Measurements from ENCODE around the gene RPTOR. TPM values are rescaled to one million over a fixed set of nuclear protein-coding genes. Genes with fewer than 3 reads are reported as not detected.
"Not testable (repeated sequence)": the region's sequence is repeated elsewhere in the genome, so short reads cannot be mapped to it uniquely, and the experiment has no call there.

RPTOR gene
- total RNA-seq, 1 donor = 29.8 TPM

DNA sequence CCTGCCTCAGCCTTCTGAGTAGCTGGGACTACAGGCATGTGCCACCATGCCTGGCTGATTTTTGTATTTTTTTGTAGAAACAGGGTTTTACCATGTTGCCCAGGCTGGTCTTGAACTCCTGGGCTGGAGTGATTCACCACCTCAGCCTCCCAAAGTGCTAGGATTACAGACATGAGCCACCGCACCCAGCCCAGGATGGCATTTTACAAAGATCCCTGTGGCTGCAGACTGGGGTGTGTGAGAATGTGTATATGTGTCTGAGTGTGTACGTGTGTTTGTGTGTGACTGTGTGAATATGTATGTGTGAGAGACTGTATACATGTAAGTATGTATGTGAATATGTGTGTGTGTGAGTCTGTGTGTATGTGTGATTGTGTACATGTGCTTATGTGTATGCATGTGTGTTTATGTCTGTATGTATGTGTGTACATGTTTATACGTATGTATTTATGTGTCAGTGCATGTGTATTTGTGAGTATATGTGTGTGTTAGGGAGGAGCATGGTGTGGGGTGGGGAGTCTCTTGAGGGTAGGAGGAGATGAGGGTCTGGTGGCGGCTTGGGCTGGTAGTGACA, 17.0 kb downstream of the RPTOR start:
- Histone ChIP-seq H3K27me3 (ENCODE audit: insufficient read depth, low read length) (no peaks in the 10 kb centered on the region), H3K4me1 (ENCODE audit: insufficient read depth, low read length) (no peaks in the 10 kb centered on the region), H3K9me3 (ENCODE audit: low read depth, low read length) (no peaks in the 10 kb centered on the region), H3K4me3 (ENCODE audit: low read length) (no peak overlapping the region)

DNA sequence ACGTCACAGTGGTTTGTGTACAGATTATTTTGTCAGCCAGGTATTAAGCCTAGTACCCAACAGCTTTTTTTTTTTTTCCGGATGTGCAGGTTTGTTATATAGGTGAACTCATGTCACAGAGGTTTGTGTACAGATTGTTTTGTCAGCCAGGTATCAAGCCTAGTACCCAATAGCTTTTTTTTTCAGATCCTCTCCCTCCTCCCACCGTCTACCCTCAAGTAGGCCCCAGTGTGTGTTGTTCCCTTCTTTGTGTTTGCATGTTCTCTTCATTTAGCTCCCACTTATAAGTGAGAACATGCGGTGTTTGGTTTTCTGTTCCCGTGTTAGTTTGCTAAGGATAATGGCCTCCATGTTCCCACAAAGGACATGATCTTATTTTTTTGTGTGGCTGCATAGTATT, 19.9 kb downstream of the RPTOR start:
- Histone ChIP-seq H3K9me3 (ENCODE audit: low read depth, low read length) (no peaks in the 10 kb centered on the region), H3K4me3 (ENCODE audit: low read length) (no peak overlapping the region), H3K27me3 (ENCODE audit: insufficient read depth, low read length) (no peaks in the 10 kb centered on the region), H3K4me1 (ENCODE audit: insufficient read depth, low read length) (no peaks in the 10 kb centered on the region)

DNA sequence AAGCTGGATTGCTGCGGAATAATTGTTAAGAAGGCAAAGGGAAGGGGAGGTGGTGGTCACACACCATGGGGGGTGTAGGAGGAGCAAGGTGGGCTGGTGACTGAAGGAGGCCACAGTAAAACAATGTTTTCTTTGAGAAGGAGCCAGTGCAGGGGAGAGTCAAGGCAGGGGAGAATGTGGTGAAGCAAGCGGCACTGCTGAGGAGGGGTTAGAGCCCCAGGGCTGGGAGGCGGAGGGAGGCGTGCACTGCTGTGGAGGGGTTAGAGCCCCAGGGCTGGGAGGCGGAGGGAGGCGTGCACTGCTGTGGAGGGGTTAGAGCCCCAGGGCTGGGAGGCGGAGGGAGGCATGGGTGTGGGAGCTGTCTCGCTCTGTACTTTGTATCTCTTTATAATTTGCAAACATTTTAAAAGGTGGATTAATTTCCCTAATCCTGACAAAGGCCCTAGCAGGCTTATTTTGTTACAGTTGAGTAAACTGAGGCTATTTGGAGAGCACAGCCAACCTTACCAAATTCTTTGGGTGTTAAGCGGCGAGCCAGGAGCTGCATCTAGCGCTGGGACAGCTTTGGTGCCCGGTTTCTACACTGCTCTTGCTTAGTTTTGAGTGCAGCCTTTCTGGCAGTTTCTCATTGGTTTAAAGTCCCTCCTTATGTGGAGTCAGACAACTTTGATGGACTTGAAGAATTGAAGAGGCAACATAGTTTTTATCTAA, 20.9 kb downstream of the RPTOR start:
- H3K9me3 ChIP-seq (ENCODE audit: low read depth, low read length) = no peaks in the 10 kb centered on the region
- no peaks in the 10 kb centered on the region for H3K27me3 ChIP-seq (ENCODE audit: insufficient read depth, low read length)
- H3K4me1 ChIP-seq (ENCODE audit: insufficient read depth, low read length) = no peaks in the 10 kb centered on the region
- no peak overlapping the region for H3K4me3 ChIP-seq (ENCODE audit: low read length)

DNA sequence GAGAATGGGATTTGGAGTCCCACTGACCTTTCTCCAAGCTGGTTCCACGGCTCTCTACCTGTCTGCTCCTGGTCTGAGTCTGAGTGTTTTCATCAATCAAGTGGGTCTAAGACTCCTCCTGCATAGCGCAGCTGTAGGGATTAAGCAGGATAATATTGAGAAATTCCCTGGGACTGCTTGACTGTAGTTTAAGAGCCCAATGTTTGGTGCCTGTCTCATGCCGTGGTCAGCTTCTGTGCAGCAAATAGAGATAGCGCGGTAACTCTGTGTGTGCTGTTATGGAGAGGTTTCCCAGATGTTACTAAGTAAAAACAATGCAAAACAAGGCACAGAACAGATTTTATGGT, 21.4 kb downstream of the RPTOR start:
- Histone ChIP-seq H3K9me3 (ENCODE audit: low read depth, low read length) (no peaks in the 10 kb centered on the region), H3K4me3 (ENCODE audit: low read length) (no peak overlapping the region), H3K4me1 (ENCODE audit: insufficient read depth, low read length) (no peaks in the 10 kb centered on the region), H3K27me3 (ENCODE audit: insufficient read depth, low read length) (no peaks in the 10 kb centered on the region)

DNA sequence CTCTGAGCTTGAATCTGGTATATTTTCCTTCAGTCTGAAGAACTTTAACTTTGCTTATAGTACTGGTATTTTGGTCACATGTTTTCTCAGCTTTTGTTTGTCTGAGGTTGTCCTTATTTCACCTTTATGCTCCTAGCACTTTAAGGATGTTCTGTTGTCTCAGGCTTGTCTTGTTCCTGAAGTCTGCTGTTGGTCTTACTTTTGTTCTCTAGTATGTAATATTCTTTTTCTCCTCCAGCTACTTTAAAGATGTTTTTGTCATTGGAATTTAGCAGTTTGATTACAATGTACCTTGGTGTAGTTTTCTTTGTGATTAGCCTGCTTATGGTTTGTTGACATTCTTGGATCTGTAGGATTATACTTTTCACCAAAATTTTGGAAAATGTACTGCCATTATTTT, 23.6 kb downstream of the RPTOR start:
- Histone ChIP-seq H3K4me3 (ENCODE audit: low read length) (no peak overlapping the region), H3K9me3 (ENCODE audit: low read depth, low read length) (no peaks in the 10 kb centered on the region), H3K27me3 (ENCODE audit: insufficient read depth, low read length) (no peaks in the 10 kb centered on the region), H3K4me1 (ENCODE audit: insufficient read depth, low read length) (no peaks in the 10 kb centered on the region)

DNA sequence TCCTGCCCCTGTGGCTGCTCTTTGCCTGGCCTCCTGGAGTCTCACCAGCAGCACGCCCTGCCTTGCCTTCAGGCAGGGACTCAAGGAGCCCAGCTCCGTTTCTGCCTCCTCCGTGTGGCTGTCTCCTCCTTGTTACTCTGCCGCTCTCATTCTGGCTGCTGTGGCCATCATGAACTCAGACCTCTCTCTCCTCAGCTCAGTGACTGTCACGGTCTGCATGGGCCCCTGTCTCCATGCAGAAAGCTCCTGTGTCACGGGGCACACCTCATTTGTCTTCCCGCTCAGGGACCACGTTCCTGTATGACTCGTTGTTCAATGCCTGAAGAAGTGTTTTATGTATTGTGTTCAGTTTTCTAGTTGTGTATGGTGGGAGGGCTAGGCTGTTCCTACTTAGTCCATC, 25.3 kb downstream of the RPTOR start:
- H3K27me3 ChIP-seq (ENCODE audit: insufficient read depth, low read length) = no peaks in the 10 kb centered on the region
- H3K9me3 ChIP-seq (ENCODE audit: low read depth, low read length) = no peaks in the 10 kb centered on the region
- H3K4me1 ChIP-seq (ENCODE audit: insufficient read depth, low read length) = no peaks in the 10 kb centered on the region
- H3K4me3 ChIP-seq (ENCODE audit: low read length) = no peak overlapping the region

DNA sequence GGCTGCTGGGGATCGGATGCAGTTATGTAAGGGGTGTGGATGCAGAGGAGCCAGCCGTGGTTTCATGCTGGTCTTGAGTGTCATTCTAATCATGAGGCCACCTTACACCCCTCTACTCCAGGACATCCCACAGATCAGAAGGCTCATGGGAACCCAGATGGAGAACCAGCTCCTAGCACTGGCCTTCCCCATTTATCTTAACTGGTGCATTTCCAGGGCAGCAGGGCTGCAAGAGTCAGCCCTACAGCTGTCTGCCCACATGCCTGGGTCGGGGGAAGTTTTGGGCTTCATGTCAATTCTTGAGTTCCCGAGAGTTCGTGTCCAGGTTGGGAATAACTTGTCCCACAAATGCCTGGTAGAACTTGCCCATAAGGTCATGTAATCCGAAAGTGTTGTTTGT, 29.1 kb downstream of the RPTOR start:
- Histone ChIP-seq H3K4me1 (ENCODE audit: insufficient read depth, low read length) (no peaks in the 10 kb centered on the region), H3K4me3 (ENCODE audit: low read length) (no peak overlapping the region), H3K27me3 (ENCODE audit: insufficient read depth, low read length) (no peaks in the 10 kb centered on the region), H3K9me3 (ENCODE audit: low read depth, low read length) (no peaks in the 10 kb centered on the region)

DNA sequence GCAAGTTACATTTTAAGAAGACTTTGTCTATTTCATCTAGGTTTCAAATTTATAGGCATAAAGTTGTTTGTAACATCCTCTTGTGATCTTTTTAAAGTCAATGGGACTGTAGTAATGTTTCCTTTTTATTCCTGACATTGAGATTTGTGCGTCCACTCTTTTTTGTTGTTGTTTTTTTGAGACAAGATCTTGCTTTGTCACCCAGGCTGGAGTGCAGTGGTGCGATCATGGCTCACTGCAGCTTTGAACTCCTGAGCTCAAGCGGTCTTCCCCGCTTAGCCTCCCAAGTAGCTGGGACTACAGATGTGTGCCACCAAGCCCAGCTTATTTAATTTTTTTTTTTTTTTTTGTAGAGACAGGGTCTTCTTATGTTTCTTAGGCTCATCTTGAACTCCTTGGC, 29.9 kb downstream of the RPTOR start:
- no peaks in the 10 kb centered on the region for H3K9me3 ChIP-seq (ENCODE audit: low read depth, low read length)
- H3K4me3 ChIP-seq (ENCODE audit: low read length) = no peak overlapping the region
- no peaks in the 10 kb centered on the region for H3K27me3 ChIP-seq (ENCODE audit: insufficient read depth, low read length)
- H3K4me1 ChIP-seq (ENCODE audit: insufficient read depth, low read length) = no peaks in the 10 kb centered on the region

DNA sequence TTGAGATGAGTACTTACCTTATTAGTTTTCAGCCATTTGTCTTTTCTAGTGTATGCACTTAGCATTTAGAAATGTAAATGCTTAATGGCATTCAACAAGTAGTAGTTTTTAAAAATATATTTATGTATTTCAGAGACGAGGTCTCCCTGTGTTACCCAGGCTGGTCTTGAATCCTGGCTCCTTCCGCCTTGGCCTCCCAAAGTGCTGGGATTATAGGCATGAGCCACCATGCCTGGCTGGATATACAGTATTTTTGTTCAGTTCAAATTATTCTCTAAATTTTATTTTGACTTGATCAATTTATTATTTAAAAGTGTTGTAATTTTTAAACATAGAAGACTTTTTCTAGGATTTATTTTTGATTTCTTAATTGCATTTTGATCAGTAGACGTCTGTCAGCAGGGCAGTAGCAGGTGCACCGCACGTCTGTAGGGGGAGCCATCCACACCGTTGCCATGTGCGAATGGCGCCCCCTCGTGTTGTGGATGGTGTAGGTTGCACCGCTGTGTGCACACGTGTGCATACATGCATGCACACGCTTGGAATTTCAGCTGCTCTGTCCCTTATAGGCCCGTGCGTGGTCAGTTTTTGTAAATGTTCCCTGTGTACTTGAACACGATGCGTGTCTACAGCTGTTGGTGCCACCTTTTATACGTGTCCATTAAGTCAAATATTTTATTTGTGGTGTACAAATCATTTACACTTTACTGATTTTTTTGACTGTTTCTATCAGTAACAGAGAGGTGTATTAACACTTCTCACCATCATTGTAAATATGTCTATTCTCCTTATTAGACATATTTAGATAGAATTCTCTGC, 30.6 kb downstream of the RPTOR start:
- Histone ChIP-seq H3K4me1 (ENCODE audit: insufficient read depth, low read length) (no peaks in the 10 kb centered on the region), H3K27me3 (ENCODE audit: insufficient read depth, low read length) (no peaks in the 10 kb centered on the region), H3K4me3 (ENCODE audit: low read length) (no peak overlapping the region), H3K9me3 (ENCODE audit: low read depth, low read length) (no peaks in the 10 kb centered on the region)

DNA sequence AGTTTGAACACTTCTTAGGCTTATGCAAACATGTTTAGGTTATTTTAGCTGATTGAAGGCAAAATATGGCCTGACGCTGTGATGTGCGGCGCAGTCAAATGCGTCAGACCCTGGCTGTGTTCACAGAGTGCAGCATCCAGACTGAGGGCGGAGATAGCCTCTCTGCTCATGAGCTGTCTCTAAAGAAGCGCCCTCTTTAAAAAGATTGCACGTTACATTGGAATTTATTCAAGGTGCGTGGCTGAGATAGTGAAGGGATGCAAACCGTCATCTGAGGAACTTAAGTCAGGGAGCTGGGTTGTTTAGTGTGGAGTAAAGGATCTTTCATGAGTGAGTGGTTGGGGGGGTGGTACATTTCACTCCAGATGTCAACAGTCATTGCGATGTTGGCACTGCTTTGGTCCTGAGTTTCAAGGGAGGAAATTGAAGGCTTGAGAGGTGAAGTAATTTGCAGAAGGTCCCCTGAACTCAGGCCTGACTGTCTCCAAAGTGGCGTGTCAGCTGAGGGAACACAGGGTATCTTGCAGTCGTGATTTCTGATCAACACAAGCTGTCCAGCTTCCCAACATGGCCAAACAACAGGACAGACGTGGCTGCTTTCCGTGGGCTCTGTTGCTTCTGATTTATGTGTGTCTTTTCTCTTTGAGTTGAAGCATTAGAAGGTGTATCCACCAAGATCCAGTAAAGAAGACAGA, 33.4 kb downstream of the RPTOR start:
- Histone ChIP-seq H3K27me3 (ENCODE audit: insufficient read depth, low read length) (no peaks in the 10 kb centered on the region), H3K4me1 (ENCODE audit: insufficient read depth, low read length) (no peaks in the 10 kb centered on the region), H3K9me3 (ENCODE audit: low read depth, low read length) (no peaks in the 10 kb centered on the region), H3K4me3 (ENCODE audit: low read length) (no peak overlapping the region)

DNA sequence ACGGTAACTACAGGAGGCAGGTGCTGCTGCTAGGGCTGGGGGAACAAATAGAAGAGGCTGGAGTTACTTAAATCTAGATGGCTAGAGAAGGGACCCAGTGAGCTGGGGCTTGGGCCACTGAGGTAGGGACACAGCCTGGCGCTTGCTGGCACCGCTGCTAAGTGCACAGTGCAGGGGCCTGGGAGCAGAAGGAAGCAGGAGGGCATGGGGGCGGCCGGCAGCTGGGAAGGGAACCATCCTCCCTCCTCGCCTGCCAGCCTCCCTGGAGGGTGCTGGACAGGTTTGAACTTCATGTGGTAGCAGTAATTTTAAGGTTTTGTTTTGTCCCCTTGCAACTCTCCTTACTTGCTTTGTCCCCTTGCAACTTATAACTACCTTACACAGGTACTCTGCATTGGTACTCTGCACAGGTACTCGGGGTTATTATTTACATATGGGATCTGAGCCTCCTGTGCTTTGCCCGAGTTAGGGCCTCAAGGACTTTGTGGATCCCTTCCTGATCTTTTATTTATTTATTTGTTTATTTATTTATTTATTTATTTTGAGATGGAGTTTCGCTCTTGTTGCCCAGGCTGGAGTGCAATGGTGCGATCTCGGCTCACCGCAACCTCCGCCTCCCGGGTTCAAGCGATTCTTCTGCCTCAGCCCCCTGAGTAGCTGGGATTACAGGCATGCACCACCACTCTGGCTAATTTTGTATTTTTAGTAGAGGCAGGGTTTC, 34.2 kb downstream of the RPTOR start:
- not testable (repeated sequence) for H3K4me3 ChIP-seq (ENCODE audit: low read length); H3K27me3 ChIP-seq (ENCODE audit: insufficient read depth, low read length); H3K4me1 ChIP-seq (ENCODE audit: insufficient read depth, low read length); H3K9me3 ChIP-seq (ENCODE audit: low read depth, low read length)

DNA sequence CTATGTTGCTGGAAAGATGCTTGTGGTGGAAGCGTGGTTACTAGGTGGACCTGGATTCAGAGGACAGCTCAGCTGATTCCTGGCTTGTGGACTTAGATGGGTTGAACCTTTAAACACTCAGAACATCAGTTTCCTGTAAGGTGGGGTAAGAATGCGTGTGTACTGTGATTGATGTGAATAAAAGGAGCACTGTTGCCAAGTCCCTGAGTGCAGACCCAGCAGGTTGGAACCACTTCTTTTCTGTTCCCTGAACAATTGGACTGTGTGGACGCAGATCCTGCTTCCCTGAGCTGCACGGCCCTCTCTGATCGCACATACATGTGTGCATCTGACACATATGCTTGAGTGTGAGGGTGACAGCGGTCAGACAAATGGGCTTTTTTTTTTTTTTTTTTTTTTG, 37.5 kb downstream of the RPTOR start:
- Histone ChIP-seq H3K4me1 (ENCODE audit: insufficient read depth, low read length) (peaks cover 19% of the 10 kb centered on the region), H3K27me3 (ENCODE audit: insufficient read depth, low read length) (no peaks in the 10 kb centered on the region), H3K9me3 (ENCODE audit: low read depth, low read length) (no peaks in the 10 kb centered on the region), H3K4me3 (ENCODE audit: low read length) (no peak overlapping the region)

DNA sequence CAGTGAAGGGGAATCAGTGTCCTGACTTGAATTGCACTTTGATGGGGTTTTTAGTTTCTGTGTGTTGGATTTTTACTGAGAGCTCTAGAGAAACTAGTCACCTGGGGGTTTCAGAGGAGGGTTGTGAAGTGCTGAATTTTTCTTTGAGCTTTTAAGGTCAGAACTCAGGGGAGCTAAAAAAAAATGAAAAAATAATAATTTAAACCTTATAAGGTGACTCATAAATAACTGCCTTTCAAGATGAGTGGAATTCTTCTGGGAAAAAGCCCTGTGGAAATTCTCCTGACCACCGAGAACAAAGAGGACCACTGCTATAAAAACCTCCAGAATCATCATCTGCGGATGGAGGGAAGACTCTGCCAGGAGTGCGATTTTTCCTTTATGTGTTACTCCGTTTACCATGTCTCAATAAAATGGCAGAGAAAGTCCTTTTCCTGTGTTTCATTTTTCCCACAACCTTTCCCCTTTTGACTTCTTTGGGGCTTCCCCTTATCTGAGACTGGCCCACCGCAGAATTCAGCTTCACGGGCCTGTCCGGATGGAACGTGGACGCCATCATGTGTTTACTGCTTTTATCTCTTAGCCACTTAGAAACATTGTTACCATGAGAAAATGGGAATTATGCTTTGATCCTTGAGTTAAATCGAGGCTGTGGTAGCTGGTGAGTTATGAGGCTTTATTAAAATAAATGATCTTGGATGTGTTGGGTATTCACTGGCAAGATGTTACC, 39.7 kb downstream of the RPTOR start:
- Histone ChIP-seq H3K27me3 (ENCODE audit: insufficient read depth, low read length) (no peaks in the 10 kb centered on the region), H3K9me3 (ENCODE audit: low read depth, low read length) (no peaks in the 10 kb centered on the region), H3K4me1 (ENCODE audit: insufficient read depth, low read length) (peaks cover 19% of the 10 kb centered on the region), H3K4me3 (ENCODE audit: low read length) (no peak overlapping the region)
